HAP-1 (cell line): ENCODE results near the gene DCC.

Experiments
- DNase-seq, 2 experiments: peaks; one replicate each; pipeline ENCODE4 v3.0.0-alpha.2; 2016 to 2020; ENCODE audit warnings: low spot score in 2 of 2
- H3K27me3 ChIP-seq: fragments of 250-450 bp; sonication (Bioruptor Pico); 2 replicates; pipeline ENCODE4 v1.5.1; 2020; ENCODE audit warnings: low read depth, mild to moderate bottlenecking, moderate library complexity
- H3K36me3 ChIP-seq: fragments of 250-450 bp; sonication (Bioruptor Pico); replicated peaks from 2 replicates; pipeline ENCODE4 v1.5.1; 2020; ENCODE audit warnings: mild to moderate bottlenecking
- H3K4me1 ChIP-seq: fragments of 250-450 bp; sonication (Bioruptor Pico); 2 replicates; pipeline ENCODE4 v1.5.1; 2020; ENCODE audit warnings: mild to moderate bottlenecking
- H3K4me3 ChIP-seq: fragments of 250-450 bp; sonication (Bioruptor Pico); 2 replicates; pipeline ENCODE4 v1.5.1; 2020; ENCODE audit warnings: mild to moderate bottlenecking, moderate library complexity
- H3K9me3 ChIP-seq: fragments of 250-450 bp; sonication (Bioruptor Pico); 2 replicates; pipeline ENCODE4 v1.5.1; 2020; ENCODE audit warnings: mild to moderate bottlenecking, moderate library complexity
- in situ Hi-C: fragments of 300-500 bp; cut with MboI; formaldehyde crosslinking; loops from 3 replicates; pipeline ENCODE4 v1.14.3; 2020; ENCODE audit warnings: low sequenced_read_pairs, inconsistent platforms, mixed read lengths

The DCC gene

GRCh38 chr18:52451851-52452250, 111.9 kb downstream of the DCC start:
- no peaks in the 10 kb centered on the region for H3K36me3 ChIP-seq
- in situ Hi-C loops, result no loop called here
- no peak for DNase-seq
- no peaks in the 10 kb centered on the region for H3K27me3 ChIP-seq
- H3K9me3 ChIP-seq, result no peaks in the 10 kb centered on the region
- H3K4me3 ChIP-seq, result no peak overlapping the region
- no peaks in the 10 kb centered on the region for H3K4me1 ChIP-seq

DNA sequence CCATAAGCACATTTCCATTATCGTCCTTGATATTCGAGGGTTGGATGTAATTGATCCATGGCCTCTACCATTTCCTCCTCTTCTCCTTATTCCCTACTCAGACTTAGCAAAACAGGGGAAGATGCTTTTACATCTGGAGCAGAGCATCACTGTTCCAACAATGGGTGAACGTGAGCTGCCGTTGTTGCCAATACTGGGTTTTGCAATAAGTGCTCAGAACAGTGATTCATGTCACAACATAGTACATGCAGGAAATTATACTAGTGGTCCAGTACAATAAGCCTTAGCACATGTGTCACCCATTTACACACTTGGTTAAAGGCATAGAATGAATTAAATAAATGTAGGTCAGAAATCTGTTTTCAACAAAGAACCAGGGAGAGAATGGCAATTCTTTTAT, 112.4 kb downstream of the DCC start:
- Histone ChIP-seq H3K27me3 (no peaks in the 10 kb centered on the region), H3K9me3 (no peaks in the 10 kb centered on the region), H3K36me3 (no peaks in the 10 kb centered on the region), H3K4me1 (no peaks in the 10 kb centered on the region), H3K4me3 (no peak overlapping the region)
- no peak for DNase-seq
- in situ Hi-C loops, result no loop called here

DNA sequence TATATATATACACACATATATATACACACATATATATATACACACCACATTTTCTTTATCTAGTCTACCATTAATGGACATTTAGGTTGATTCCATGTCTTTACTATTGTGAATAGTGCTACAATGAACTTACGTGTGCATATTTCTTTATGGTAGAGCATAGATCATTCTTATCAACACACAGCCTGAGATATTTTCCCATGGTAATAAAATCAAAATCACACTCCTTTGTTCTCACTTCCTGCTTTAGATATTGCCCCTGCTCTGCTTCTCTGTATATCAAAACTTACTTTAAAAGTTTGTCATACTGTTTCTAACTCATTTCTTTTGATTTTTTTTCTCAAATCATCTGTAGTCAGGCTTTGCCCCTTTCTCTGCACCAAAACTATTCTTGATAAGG, 119.9 kb downstream of the DCC start:
- no peaks in the 10 kb centered on the region for H3K4me1 ChIP-seq
- in situ Hi-C loops, result no loop called here
- no peaks in the 10 kb centered on the region for H3K9me3 ChIP-seq
- no peak for DNase-seq
- H3K36me3 ChIP-seq, result no peaks in the 10 kb centered on the region
- no peaks in the 10 kb centered on the region for H3K27me3 ChIP-seq
- H3K4me3 ChIP-seq, result no peak overlapping the region

DNA sequence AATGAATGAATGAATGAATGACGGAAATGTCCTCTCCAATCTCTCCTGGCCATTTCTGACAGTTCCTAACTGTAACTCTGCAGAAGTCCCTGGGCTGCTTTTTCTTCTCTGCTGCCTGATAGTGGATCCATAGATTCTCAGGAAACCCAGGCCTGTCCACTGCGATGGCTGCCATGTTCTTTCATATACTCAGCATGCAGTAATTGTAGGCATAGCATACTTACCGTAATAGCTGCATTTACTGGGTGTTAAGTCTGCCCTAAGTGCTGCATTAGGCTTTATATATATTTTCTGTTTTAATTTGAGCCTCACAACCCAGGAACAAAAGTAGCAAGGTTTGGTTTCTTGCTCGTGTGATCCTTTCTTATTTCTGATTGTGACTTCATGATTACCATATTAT, 122.9 kb downstream of the DCC start:
- no peak for DNase-seq
- no peak overlapping the region for H3K4me3 ChIP-seq
- no peaks in the 10 kb centered on the region for H3K27me3 ChIP-seq
- in situ Hi-C loops, result no loop called here
- H3K9me3 ChIP-seq, result no peaks in the 10 kb centered on the region
- no peaks in the 10 kb centered on the region for H3K4me1 ChIP-seq
- H3K36me3 ChIP-seq, result no peaks in the 10 kb centered on the region

DNA sequence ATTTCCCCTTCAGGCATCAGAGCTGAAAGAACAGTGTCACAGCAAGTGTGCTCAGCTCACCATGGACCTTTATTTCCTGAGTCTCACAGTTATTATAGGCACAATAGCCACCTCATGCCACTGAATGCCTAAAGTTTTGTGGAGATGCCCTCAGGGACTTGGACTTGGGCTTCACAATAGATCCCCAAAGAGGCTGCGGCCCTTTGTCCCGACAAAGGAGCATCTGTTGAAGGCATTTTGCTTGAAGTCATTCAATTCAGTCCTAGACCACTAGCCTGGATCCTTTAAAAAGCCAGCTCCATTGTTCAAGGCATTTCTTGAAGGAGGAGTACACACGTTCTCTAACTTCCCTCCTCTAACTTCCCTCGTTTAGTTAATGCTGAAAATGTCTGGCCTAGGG, 125.4 kb downstream of the DCC start:
- Histone ChIP-seq H3K9me3 (no peaks in the 10 kb centered on the region), H3K4me3 (no peak overlapping the region), H3K27me3 (no peaks in the 10 kb centered on the region), H3K4me1 (no peaks in the 10 kb centered on the region), H3K36me3 (no peaks in the 10 kb centered on the region)
- no peak for DNase-seq
- in situ Hi-C loops, result no loop called here

- no peaks in the 10 kb centered on the region for H3K27me3 ChIP-seq
- no peaks in the 10 kb centered on the region for H3K36me3 ChIP-seq
- in situ Hi-C loops, result no loop called here
- no peaks in the 10 kb centered on the region for H3K9me3 ChIP-seq
- DNase-seq, result no peak
- H3K4me3 ChIP-seq, result no peak overlapping the region
- H3K4me1 ChIP-seq, result no peaks in the 10 kb centered on the region
Observed at GRCh38 chr18:52468496-52468895, 128.5 kb downstream of the DCC start.

DNA sequence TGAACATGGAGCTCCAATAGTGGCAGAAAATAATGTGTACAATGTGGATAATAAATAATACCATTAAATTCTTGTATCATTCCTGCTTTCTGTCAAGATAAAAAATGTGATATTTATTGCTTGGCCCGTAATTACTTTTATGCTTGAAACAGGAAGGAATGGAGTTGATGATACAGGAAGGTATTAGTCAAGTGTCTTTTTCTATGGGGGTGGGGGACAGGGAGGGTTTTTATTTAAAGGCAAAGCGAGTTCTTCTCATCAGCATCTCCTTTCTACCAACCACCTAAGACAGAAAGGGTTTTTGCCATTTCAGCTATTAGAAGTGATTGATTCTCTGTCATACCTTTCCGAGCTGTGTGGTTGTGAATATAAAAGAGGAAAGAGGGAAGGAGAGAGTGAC, 135.3 kb downstream of the DCC start:
- no peaks in the 10 kb centered on the region for H3K4me1 ChIP-seq
- H3K27me3 ChIP-seq, result no peaks in the 10 kb centered on the region
- no peaks in the 10 kb centered on the region for H3K9me3 ChIP-seq
- H3K4me3 ChIP-seq, result no peak overlapping the region
- DNase-seq, result no peak
- no peaks in the 10 kb centered on the region for H3K36me3 ChIP-seq
- in situ Hi-C loops, result no loop called here

DNA sequence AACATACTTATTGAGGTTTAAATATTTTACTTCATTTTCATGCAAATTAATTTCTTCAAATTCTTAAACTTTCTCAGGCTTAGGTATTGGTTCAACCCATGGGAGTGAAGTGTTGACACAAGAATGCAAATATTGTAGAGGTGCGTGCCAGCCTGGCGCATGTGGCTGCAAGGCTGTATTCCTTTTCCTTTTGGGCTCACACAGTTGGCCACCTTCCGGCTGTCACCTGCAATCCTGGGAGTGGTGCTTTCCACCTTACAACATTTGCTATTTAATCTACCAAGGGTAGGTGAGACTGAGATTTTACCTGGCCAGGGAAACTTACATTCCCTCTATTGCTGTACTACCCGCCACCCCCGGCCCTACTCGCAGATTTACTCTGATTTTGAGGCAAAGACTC, 141.1 kb downstream of the DCC start:
- Histone ChIP-seq H3K27me3 (no peaks in the 10 kb centered on the region), H3K4me1 (no peaks in the 10 kb centered on the region), H3K4me3 (no peak overlapping the region), H3K36me3 (no peaks in the 10 kb centered on the region), H3K9me3 (no peaks in the 10 kb centered on the region)
- in situ Hi-C loops, result no loop called here
- DNase-seq, result no peak

DNA sequence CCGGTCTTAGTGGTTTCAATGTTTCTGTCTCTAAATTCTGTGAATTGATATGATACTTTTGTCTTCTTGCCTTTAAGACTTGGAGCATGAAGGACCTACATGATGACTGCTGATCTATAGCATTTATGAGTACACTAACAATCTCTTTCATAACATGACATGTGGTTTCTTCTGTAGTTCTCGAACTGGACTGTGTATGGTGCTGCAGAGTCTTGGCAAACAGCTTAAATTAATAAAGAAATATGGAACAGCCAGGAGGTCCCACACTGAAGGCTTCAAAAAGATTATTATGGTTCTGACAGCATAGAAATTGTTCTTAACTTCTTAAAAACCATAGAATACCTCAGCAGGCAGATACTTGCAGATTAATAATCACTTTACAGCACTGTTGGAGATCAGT, 145.0 kb downstream of the DCC start:
- Histone ChIP-seq H3K4me3 (no peak overlapping the region), H3K9me3 (no peaks in the 10 kb centered on the region), H3K4me1 (no peaks in the 10 kb centered on the region), H3K27me3 (no peaks in the 10 kb centered on the region), H3K36me3 (no peaks in the 10 kb centered on the region)
- in situ Hi-C loops, result no loop called here
- DNase-seq, result no peak

- H3K4me3 ChIP-seq, result no peak overlapping the region
- no peaks in the 10 kb centered on the region for H3K27me3 ChIP-seq
- DNase-seq, result no peak
- in situ Hi-C loops, result no loop called here
- H3K9me3 ChIP-seq, result no peaks in the 10 kb centered on the region
- H3K36me3 ChIP-seq, result no peaks in the 10 kb centered on the region
- H3K4me1 ChIP-seq, result no peaks in the 10 kb centered on the region
Observed at GRCh38 chr18:52486052-52486451, 146.1 kb downstream of the DCC start.

GRCh38 chr18:52489396-52490306, 149.7 kb downstream of the DCC start:
- no peaks in the 10 kb centered on the region for H3K36me3 ChIP-seq
- H3K27me3 ChIP-seq, result no peaks in the 10 kb centered on the region
- in situ Hi-C loops, result no loop called here
- H3K9me3 ChIP-seq, result no peaks in the 10 kb centered on the region
- no peak for DNase-seq
- H3K4me1 ChIP-seq, result no peaks in the 10 kb centered on the region
- H3K4me3 ChIP-seq, result no peak overlapping the region

DNA sequence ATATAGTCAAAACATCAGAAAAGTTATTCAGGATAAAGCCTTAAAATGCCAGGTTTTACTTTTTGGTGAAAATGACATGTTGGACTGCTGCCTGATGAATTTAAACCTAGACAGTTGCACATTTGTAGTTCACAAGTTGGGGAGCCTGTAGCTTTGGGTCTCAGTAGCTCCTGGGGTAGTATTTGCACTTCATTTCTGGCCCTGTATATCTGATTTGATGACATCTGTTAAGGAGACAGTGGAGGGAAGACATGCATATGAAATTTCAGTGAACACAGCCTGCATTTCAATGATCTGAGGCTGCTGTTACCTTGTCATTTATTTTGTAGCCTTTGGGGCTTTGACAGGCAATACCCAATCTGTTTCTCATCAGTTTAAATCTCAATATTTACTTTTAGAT, 156.4 kb downstream of the DCC start:
- in situ Hi-C loops, result no loop called here
- Histone ChIP-seq H3K27me3 (no peaks in the 10 kb centered on the region), H3K4me1 (no peaks in the 10 kb centered on the region), H3K9me3 (no peaks in the 10 kb centered on the region), H3K4me3 (no peak overlapping the region), H3K36me3 (no peaks in the 10 kb centered on the region)
- DNase-seq, result no peak

DNA sequence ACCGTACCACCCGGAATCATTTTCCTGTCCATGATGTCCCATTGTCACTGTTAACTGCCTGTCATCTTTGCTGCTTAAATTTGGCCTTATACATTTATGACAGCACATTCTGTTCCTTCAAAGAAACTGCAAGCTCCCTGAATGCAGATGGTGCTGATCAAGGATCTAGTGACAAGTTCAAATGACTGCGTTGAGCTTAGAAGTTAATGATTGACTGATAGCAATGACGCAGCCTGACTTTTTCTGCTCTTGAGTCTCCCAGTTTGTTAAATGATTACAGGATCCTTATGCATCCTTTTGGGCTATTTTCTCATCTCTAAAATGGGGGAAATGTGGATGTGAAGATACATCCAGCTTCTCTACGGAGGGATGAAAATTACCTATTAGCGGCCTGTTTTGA, 159.0 kb downstream of the DCC start:
- in situ Hi-C loops, result no loop called here
- Histone ChIP-seq H3K4me3 (no peak overlapping the region), H3K9me3 (no peaks in the 10 kb centered on the region), H3K27me3 (no peaks in the 10 kb centered on the region), H3K36me3 (no peaks in the 10 kb centered on the region), H3K4me1 (no peaks in the 10 kb centered on the region)
- no peak for DNase-seq

- DNase-seq, result no peak
Observed at GRCh38 chr18:52499644-52500043, 159.6 kb downstream of the DCC start.

GRCh38 chr18:52504589-52504988, 164.6 kb downstream of the DCC start:
- Histone ChIP-seq H3K36me3 (no peaks in the 10 kb centered on the region), H3K9me3 (no peaks in the 10 kb centered on the region), H3K27me3 (no peaks in the 10 kb centered on the region), H3K4me3 (no peak overlapping the region), H3K4me1 (no peaks in the 10 kb centered on the region)
- in situ Hi-C loops, result no loop called here
- no peak for DNase-seq

More at GRCh38 chr18:52499644-52500043, 159.6 kb downstream of the DCC start:
- in situ Hi-C loops, result no loop called here
- no peaks in the 10 kb centered on the region for H3K9me3 ChIP-seq
- H3K4me3 ChIP-seq, result no peak overlapping the region
- H3K4me1 ChIP-seq, result no peaks in the 10 kb centered on the region
- H3K36me3 ChIP-seq, result no peaks in the 10 kb centered on the region
- no peaks in the 10 kb centered on the region for H3K27me3 ChIP-seq
